ENCODE measurements around the gene ANKK1.

GRCh38 chr11:113345978-113346377 is 41.6 kb upstream of the ANKK1 start:
- TF ChIP-seq CTCF (IDR thresholded peaks at IDR 0.05) (no peak), POLR2AphosphoS5 (IDR thresholded peaks at IDR 0.05; ENCODE audit: insufficient read depth in 1 of 2, low read depth in 1 of 2) (no peak)

Measured in vagina (tissue), 2 donors.